GM12891 (cell line): ENCODE measurements around the gene DHX34.

Source experiments
- POLR2A ChIP-seq: IDR thresholded peaks from 2 replicates; pipeline ENCODE4 v1.6.1; 2011; ENCODE audit warnings: low read depth, low read length, control low read depth
- POLR2AphosphoS5 ChIP-seq: IDR thresholded peaks from 2 replicates; pipeline ENCODE4 v1.6.1; 2011; ENCODE audit warnings: low read depth, low read length, control low read depth
- POU2F2 ChIP-seq: IDR thresholded peaks from 2 replicates; pipeline ENCODE4 v1.6.1; 2011; ENCODE audit warnings: low read depth, mild to moderate bottlenecking, control low read depth, low read length, moderate library complexity
- SPI1 ChIP-seq: IDR thresholded peaks from 2 replicates; pipeline ENCODE4 v1.6.1; 2011; ENCODE audit warnings: low read depth, low read length, control low read depth
- TAF1 ChIP-seq: IDR thresholded peaks from 2 replicates; pipeline ENCODE4 v1.6.1; 2011; ENCODE audit warnings: low read depth, low read length, control low read depth

- TF ChIP-seq POLR2A (no peak), POU2F2 (no peak), SPI1 (no peak), TAF1 (no peak), POLR2AphosphoS5 (no peak)
Measured at GRCh38 chr19:47309038-47309437, 40.1 kb upstream of the DHX34 start.
